GM23338 (cell line): ENCODE data around the gene DECR2.

Experiments
- EZH2 ChIP-seq: fragments of 200-600 bp; sonication (generic); IDR thresholded peaks from one replicate; pipeline ENCODE4 v1.8.0; 2017; ENCODE audit warnings: antibody characterized with exemption, mild to moderate bottlenecking, low read depth; ENCODE audit not compliant: unreplicated experiment
- NANOG ChIP-seq: IDR thresholded peaks from 2 replicates; pipeline ENCODE4 v1.6.1; 2016; ENCODE audit warnings: antibody characterized with exemption, borderline replicate concordance
- POLR2AphosphoS5 ChIP-seq: IDR thresholded peaks from 2 replicates; pipeline ENCODE4 v1.6.1; 2016; ENCODE audit warnings: antibody characterized with exemption, low read depth
- TF ChIP-seq, protein P1 (sequence below), 2 experiments: fragments of 200-600 bp in 1 of 2; sonication (generic) in 1 of 2; conservative IDR thresholded peaks; 2 replicates each; pipeline versions ENCODE4 v1.5.1 to v1.6.1; 2016 to 2017; ENCODE audit warnings: antibody characterized with exemption in 2 of 2, low read depth in 2 of 2, mild to moderate bottlenecking in 2 of 2, moderate library complexity in 1 of 2

DNA sequence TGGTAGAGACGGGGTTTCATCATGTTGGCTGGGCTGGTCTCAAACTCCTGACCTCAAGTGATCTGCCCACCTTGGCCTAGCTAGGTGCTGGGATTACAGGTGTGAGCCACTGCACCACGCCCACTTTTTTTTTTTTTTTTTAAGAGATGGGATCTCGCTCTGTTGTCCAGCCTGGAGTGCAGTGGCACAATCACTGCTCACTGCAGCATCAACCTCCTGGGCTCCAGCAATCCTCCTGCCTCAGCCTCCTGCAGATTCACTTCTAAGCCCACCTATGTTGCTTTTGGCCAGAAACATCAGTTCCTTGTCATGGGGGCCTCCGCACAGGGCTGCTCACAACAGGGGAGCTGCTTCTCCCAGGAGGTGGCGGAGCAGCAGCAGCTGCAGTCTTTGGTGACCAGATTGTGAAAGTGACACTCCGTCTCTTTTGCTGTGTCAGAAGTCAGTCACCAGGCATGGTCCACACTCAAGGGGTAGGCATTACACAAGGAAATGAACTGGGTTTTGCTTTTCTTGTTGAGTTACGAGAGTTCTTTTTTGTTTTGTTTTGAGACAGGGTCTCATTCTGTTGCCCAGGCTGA, 9.1 kb upstream of the DECR2 start:
- TF ChIP-seq NANOG (no peak), POLR2AphosphoS5 (no peak), EZH2 (no peak)
- TF ChIP-seq, protein P1, sequence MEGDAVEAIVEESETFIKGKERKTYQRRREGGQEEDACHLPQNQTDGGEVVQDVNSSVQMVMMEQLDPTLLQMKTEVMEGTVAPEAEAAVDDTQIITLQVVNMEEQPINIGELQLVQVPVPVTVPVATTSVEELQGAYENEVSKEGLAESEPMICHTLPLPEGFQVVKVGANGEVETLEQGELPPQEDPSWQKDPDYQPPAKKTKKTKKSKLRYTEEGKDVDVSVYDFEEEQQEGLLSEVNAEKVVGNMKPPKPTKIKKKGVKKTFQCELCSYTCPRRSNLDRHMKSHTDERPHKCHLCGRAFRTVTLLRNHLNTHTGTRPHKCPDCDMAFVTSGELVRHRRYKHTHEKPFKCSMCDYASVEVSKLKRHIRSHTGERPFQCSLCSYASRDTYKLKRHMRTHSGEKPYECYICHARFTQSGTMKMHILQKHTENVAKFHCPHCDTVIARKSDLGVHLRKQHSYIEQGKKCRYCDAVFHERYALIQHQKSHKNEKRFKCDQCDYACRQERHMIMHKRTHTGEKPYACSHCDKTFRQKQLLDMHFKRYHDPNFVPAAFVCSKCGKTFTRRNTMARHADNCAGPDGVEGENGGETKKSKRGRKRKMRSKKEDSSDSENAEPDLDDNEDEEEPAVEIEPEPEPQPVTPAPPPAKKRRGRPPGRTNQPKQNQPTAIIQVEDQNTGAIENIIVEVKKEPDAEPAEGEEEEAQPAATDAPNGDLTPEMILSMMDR (conservative IDR thresholded peaks at IDR 0.05; ENCODE audit: low read depth in 2 of 2) = no peak
